Parathyroid adenoma (tissue), 2 donors: Measurements from ENCODE around the gene SUPT6H.

Source experiments
- H2AFZ ChIP-seq: fragments of 300-600 bp; sonication (generic); one replicate; pipeline ENCODE4 v1.7.0; 2017; ENCODE audit warnings: antibody characterized with exemption, mild to moderate bottlenecking
- H3K27ac ChIP-seq: fragments of 300-600 bp; sonication (generic); one replicate; pipeline ENCODE4 v1.7.0; 2017
- H3K27me3 ChIP-seq: fragments of 300-600 bp; sonication (generic); one replicate; pipeline ENCODE4 v1.7.0; 2017; ENCODE audit warnings: low read length; ENCODE audit not compliant: control insufficient read depth, insufficient read depth
- H3K36me3 ChIP-seq: fragments of 300-600 bp; sonication (generic); one replicate; pipeline ENCODE4 v1.7.0; 2017; ENCODE audit warnings: low read length; ENCODE audit not compliant: control insufficient read depth, insufficient read depth
- H3K4me1 ChIP-seq: fragments of 300-600 bp; sonication (generic); one replicate; pipeline ENCODE4 v1.7.0; 2017; ENCODE audit warnings: control low read depth
- H3K4me2 ChIP-seq: fragments of 300-600 bp; sonication (generic); one replicate; pipeline ENCODE4 v1.7.0; 2017; ENCODE audit warnings: low read length
- H3K4me3 ChIP-seq: fragments of 300-600 bp; sonication (generic); one replicate; pipeline ENCODE4 v1.7.0; 2017; ENCODE audit warnings: low read depth, low read length
- H3K79me2 ChIP-seq: fragments of 300-600 bp; sonication (generic); one replicate; pipeline ENCODE4 v1.7.0; 2017; ENCODE audit warnings: control low read depth
- H3K9ac ChIP-seq: fragments of 300-600 bp; sonication (generic); one replicate; pipeline ENCODE4 v1.7.0; 2017; ENCODE audit warnings: mild to moderate bottlenecking
- H3K9me3 ChIP-seq: fragments of 300-600 bp; sonication (generic); one replicate; pipeline ENCODE4 v1.7.0; 2017; ENCODE audit warnings: low read length; ENCODE audit not compliant: control insufficient read depth
- CTCF ChIP-seq: fragments of 300-600 bp; sonication (generic); IDR thresholded peaks from one replicate; pipeline ENCODE4 v1.7.0; 2017; ENCODE audit warnings: antibody characterized with exemption, mild to moderate bottlenecking
- donor health status: primary hyperparathyroidism.

The SUPT6H gene

GRCh38 chr17:28661635-28662526, at the start of gene SUPT6H, which contains the start of gene SDF2:
Gene SUPT6H (plus strand): TSS chr17:28662205. CDS start chr17:28673402, 11,197 bp downstream.
Gene SDF2 (minus strand): TSS chr17:28661906. CDS start chr17:28661876, 30 bp downstream.
- Histone ChIP-seq H3K4me2 (peak within 1 kb of the TSS; percentile 90), H3K4me1 (peaks cover 6% of the 10 kb centered on the region), H3K27me3 (no peaks in the 10 kb centered on the region), H3K79me2 (peaks cover 63% of the 10 kb centered on the region), H3K9me3 (no peaks in the 10 kb centered on the region), H3K4me3 (peak within 1 kb of the TSS; percentile 96), H2AFZ (peak within 1 kb of the TSS; percentile 100), H3K36me3 (no peaks in the 10 kb centered on the region), H3K9ac (peak within 1 kb of the TSS; percentile 87), H3K27ac (peak within 1 kb of the TSS; percentile 91)
- no peak for TF ChIP-seq CTCF

- H3K79me2 ChIP-seq, result no peaks in the 10 kb centered on the region
- no peaks in the 10 kb centered on the region for H3K36me3 ChIP-seq
- H2AFZ ChIP-seq, result no peak overlapping the region
- no peaks in the 10 kb centered on the region for H3K4me1 ChIP-seq
- no peak overlapping the region for H3K4me2 ChIP-seq
- H3K9me3 ChIP-seq, result no peaks in the 10 kb centered on the region
- H3K9ac ChIP-seq, result no peak overlapping the region
- H3K27me3 ChIP-seq, result no peaks in the 10 kb centered on the region
- no peak overlapping the region for H3K27ac ChIP-seq
- no peak for TF ChIP-seq CTCF
- H3K4me3 ChIP-seq, result no peak overlapping the region
Measured at GRCh38 chr17:28612531-28612930, 49.5 kb upstream of the SUPT6H start.

GRCh38 chr17:28612936-28613872, 48.8 kb upstream of the SUPT6H start:
- no peak overlapping the region for H3K27ac ChIP-seq
- peak; percentile 68 for TF ChIP-seq CTCF
- H3K4me3 ChIP-seq, result no peak overlapping the region
- no peaks in the 10 kb centered on the region for H3K27me3 ChIP-seq
- H3K36me3 ChIP-seq, result no peaks in the 10 kb centered on the region
- H3K4me2 ChIP-seq, result no peak overlapping the region
- H3K9me3 ChIP-seq, result no peaks in the 10 kb centered on the region
- H3K9ac ChIP-seq, result no peak overlapping the region
- no peak overlapping the region for H2AFZ ChIP-seq
- H3K79me2 ChIP-seq, result no peaks in the 10 kb centered on the region
- H3K4me1 ChIP-seq, result no peaks in the 10 kb centered on the region

- Histone ChIP-seq H3K79me2 (no peaks in the 10 kb centered on the region), H3K9me3 (no peaks in the 10 kb centered on the region), H3K9ac (no peak within 1 kb of the TSS), H3K36me3 (no peaks in the 10 kb centered on the region), H3K4me3 (no peak within 1 kb of the TSS), H3K4me1 (no peaks in the 10 kb centered on the region), H2AFZ (no peak within 1 kb of the TSS), H3K4me2 (no peak within 1 kb of the TSS), H3K27me3 (no peaks in the 10 kb centered on the region), H3K27ac (no peak within 1 kb of the TSS)
- no peak for TF ChIP-seq CTCF
Measured at GRCh38 chr17:28613931-28614381, 48.0 kb upstream of the SUPT6H start, which contains the start of gene RSKR. Gene RSKR (minus strand): TSS chr17:28614185. CDS start chr17:28614161, 24 bp downstream.
